Inflammatory macrophage treated with lipopolysaccharide for 1 hour (primary cell): ENCODE measurements around the gene C2orf42.
A peak's percentile ranks its signal among the peaks of the same experiment; 100 is the strongest.
"Not testable (repeated sequence)": the region's sequence is repeated elsewhere in the genome, so short reads cannot be mapped to it uniquely, and the experiment has no call there.

Source experiments
- DNase-seq, 2 donors: peaks; one replicate each; pipeline ENCODE4 v3.0.0-alpha.2; 2020 to 2022

The C2orf42 gene

DNA sequence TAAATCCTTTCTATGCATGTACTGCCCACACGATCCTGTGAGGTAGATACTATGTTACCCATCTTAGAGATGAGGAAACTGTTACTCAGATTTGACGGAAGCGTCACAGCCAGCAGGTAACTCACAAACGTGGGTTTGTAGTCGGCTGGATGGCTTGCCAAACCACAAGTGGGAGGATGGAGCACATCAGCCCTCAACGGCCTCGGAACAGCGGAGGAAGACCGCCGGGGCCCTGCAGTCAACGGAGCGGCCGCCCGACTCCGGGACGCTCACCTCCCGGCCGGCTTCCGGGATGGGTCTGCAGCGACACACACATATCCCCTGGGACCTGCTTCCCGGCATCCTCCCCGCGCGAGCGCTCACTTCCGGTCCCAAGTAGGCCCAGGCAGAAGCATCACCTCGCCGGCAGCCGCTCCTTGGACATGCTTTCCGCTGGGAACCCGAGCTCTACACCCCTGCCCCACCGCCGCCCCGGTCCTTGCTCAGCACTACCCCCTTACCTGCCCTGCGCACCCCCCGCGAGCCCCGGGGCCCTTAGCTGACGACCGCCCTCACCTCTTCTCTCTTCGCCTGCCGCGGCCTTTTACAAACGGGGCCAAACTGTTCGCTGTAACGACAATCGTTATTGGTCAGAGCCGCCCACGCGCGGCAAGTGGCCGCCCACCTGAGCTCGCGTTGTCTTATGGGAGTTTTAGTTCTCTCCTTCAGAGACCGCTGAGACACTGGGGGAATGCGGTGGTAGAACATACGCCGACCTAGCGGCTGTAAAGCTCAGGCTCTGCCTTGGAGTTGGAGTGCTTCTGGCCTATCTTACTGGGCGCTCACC is at the start of gene C2orf42:
C2orf42 (minus strand) TSS at position 602 of the 826 bp plus-strand sequence. CDS start 9,034 bp downstream, outside the sequence.
- peak; percentile 97 to 99 for DNase-seq

GRCh38 chr2:70240599-70240998 is 49.8 kb upstream of the C2orf42 start:
- no peak for DNase-seq

DNA sequence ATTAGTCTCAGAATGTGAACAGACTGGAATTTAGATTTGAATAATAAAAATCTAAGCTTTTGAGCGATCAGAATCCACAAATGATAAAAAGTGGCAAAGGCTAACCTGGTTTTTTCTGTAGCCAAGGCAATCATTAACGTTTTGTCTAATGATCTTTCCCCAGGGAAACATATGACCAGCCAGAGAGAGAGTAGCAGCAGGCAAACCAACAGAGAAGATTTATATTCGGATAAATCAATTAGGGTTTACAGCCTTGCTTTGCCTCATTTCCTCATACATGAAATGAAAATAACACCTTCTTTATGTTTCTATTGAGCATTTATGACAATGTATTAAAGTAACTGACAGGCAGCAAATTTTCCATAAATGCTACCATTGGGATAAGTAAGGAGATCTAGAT is 43.1 kb upstream of the C2orf42 start:
- DNase-seq: no peak

DNA sequence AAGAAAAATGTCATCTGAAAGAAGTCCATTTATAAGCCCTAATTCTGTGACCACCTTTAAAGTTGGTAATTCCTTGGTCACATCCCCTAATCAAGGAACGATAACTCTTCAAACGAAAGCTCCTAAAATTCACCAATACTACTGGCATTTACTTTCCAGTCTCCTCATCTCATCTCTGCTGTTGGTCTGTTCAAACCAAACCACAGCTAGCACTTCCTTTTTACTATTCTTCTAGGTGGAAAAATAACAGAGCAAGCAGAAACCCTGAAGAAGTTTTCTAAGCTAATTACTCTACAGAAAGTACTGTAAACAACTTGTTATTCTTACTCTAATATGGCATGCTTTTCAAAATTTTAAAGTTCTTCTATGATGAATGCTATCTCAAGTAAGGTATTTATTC is 36.0 kb upstream of the C2orf42 start:
- DNase-seq: no peak

DNA sequence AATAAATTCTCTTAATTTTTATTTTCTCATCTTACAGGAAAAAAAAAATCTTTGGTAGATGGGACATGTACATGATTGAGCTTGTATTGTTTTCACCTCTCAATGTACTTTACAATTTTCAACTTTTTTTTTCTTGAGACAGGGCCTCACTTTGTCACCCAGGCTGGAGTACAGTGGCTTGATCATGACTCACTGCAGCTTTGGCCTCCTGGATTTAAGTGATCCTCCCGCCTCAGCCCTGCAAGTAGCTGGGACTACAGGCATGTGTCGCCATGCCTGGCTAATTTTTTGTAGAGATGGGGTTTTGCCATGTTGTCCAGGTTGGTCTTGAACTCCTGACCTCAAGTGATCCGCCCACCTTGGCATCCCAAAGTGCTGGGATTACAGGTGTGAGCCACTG is 32.5 kb upstream of the C2orf42 start:
- not testable (repeated sequence) for DNase-seq

GRCh38 chr2:70214953-70215549 is 24.2 kb upstream of the C2orf42 start:
- no peak for DNase-seq

- no peak for DNase-seq
Measured at GRCh38 chr2:70214365-70214764, 23.5 kb upstream of the C2orf42 start.

DNA sequence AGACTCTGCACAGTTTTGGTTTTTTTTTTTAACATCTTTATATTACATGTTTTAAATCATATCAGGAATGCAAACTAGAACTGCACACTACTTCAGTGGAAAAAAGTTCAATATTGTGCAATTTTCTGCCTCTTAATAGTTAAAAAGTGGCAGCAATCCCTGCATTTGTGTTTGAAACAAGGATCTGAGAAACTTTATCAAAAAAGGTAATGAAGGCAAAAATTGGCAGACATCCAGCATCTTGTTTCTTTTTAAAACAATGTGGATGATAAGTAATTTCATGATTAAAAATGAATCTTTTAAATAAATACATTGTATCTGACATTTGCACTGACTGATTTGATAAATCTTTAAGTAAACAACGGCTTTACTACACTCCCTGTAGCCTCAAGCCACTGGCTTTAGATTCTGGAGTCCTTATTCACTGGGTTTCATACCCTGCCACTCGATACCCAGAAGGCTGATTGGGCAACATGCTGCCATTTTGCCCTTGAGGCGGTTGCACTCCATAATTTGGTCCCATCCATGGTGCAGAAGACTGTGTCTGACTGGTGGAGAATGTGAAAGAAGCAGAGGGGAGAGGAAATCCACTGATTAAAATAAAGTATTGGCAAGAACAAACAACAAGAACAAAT is 21.6 kb upstream of the C2orf42 start:
- no peak for DNase-seq

- DNase-seq: no peak
Measured at GRCh38 chr2:70211595-70211994, 20.8 kb upstream of the C2orf42 start.

- DNase-seq: no peak
Measured at GRCh38 chr2:70204452-70204851, 13.6 kb upstream of the C2orf42 start.

- DNase-seq: no peak
Measured at GRCh38 chr2:70203086-70203485, 12.3 kb upstream of the C2orf42 start.

DNA sequence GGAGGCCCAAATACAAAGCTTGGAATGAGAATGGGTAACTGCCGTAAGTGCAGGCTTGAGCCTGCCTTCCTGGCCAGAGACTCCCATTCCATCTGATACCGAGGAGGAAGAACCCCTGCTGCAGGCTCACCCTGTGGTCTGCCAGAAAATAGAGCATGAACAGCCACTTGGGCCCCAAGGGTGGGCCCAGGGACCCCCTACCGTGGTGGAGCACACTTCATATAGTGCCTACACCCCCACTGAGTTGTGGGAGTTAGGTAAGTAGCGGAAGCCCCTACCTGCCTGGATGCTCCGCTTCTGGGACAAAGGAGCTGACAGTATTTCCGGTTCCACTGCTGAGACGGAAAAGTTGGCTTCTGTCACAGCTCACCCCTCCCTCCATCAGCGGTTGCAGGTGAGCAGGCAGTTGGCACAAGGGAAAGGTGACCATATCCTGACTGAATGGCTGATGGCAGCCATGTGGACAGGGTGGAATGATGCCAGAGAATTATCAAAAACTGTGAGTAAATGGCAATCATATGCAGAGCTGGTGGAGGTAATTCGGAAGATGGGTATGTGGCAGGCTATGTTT is 11.5 kb upstream of the C2orf42 start:
- no peak for DNase-seq

- no peak for DNase-seq
Measured at GRCh38 chr2:70201831-70202230, 11.0 kb upstream of the C2orf42 start.

DNA sequence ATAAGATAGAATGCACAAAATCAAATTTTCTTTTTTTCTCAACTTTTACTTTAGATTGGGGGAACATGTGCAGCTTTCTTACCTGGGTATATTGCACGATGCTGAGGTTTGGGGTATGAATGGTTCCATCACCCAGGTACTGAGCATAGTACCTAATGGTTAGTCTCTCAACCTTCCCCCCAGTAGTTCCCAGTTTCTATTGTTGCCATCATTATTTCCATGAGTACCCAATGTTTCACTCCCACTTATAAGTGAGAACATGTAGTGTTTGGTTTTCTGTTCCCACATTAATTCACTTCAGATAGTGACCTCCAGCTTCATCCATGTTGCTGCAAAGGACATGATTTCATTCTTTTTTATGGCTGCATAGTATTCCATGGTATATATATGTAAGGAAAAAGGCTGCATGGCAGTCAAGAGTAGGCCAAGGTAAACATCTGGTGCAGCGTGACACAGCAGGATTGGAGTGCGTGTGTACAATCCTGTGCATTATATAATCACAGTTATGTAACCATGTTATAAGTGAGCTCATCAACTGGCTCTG is 10.5 kb upstream of the C2orf42 start:
- no peak for DNase-seq

GRCh38 chr2:70199320-70199864 is 8.6 kb upstream of the C2orf42 start:
- no peak for DNase-seq

GRCh38 chr2:70192516-70192915 is 1.7 kb upstream of the C2orf42 start:
- DNase-seq: no peak

- DNase-seq: no peak
Measured at GRCh38 chr2:70191244-70191735, 471 bp upstream of the C2orf42 start.

GRCh38 chr2:70188460-70188859 is 2.4 kb downstream of the C2orf42 start:
- DNase-seq: no peak

DNA sequence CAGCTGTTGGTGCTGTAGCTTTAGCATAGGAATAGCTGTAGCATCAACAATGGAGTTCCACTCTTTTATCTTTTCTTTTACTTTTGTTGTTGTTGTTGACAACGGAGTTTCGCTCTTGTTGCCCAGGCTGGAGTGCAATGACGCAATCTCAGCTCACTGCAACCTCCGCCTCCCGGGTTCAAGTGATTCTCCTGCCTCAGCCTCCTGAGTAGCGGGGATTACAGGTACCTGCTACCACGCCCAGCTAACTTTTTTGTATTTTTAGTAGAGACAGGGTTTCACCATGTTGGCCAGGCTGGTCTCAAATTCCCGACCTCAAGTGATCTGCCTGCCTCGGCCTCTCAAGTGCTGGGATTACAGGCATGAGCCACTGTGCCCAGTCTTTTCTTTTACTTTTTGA is 3.6 kb downstream of the C2orf42 start:
- not testable (repeated sequence) for DNase-seq

DNA sequence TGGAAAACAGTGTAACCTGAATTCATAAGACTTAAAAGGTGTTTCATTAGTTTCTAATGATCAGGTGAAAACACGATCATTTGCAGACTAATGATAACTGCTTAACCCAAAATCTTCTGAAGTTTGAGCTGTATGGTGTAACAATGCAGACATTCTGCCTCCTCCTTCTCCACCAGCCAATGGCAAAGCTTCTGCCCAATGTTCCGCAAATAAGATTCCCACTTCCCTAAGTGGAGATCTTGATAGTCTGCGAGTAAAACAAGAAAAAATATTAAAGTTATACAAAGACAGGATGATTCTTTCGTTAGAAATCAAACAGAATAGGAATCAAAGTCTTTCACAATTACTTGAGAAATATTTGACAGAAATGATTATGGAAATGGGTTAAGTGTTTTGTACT is 8.1 kb downstream of the C2orf42 start:
- DNase-seq: peak in 1 of 2 donors; percentile 0

- DNase-seq: no peak
Measured at GRCh38 chr2:70181363-70181956, 9.4 kb downstream of the C2orf42 start.

- DNase-seq: no peak
Measured at GRCh38 chr2:70173520-70173919, 17.3 kb downstream of the C2orf42 start.
